Progenitor cell of endocrine pancreas (in vitro differentiated cells): ENCODE results near the gene KCNJ18. TPM values are rescaled to one million over a fixed set of nuclear protein-coding genes. Genes with fewer than 3 reads are reported as not detected.
"Not testable (repeated sequence)": the region's sequence is repeated elsewhere in the genome, so short reads cannot be mapped to it uniquely, and the experiment has no call there.

Experiments used
- DNase-seq: peaks from one replicate; pipeline ENCODE4 v3.0.0; 2021; ENCODE audit warnings: low spot score; ENCODE audit not compliant: unreplicated experiment
- H3K27ac Mint-ChIP-seq: 2 replicates; pipeline ENCODE4 v1.8.0; 2021; ENCODE audit warnings: mild to moderate bottlenecking, moderate library complexity, mixed read lengths
- H3K27me3 Mint-ChIP-seq: 2 replicates; pipeline ENCODE4 v1.8.0; 2021; ENCODE audit warnings: mixed read lengths
- H3K36me3 Mint-ChIP-seq: 2 replicates; pipeline ENCODE4 v1.8.0; 2022; ENCODE audit warnings: mixed read lengths; ENCODE audit not compliant: insufficient read depth
- H3K4me1 Mint-ChIP-seq: 2 replicates; pipeline ENCODE4 v1.8.0; 2021; ENCODE audit warnings: low read depth, mixed read lengths
- H3K4me3 Mint-ChIP-seq: 2 replicates; pipeline ENCODE4 v1.8.0; 2021; ENCODE audit warnings: low read depth, mild to moderate bottlenecking, moderate library complexity, mixed read lengths
- H3K9me3 Mint-ChIP-seq: 2 replicates; pipeline ENCODE4 v1.8.0; 2021; ENCODE audit warnings: low read depth, mixed read lengths
- total RNA-seq: library from RNA; stranded (reverse); gene quantifications from 2 replicates; pipeline ENCODE4 v1.2.1, GENCODE V29; 2021
- TF ChIP-seq, protein P1 (sequence below): fragments of 200-600 bp; sonication (generic); IDR thresholded peaks from one replicate; pipeline ENCODE4 v1.5.0; 2021; ENCODE audit warnings: antibody characterized with exemption, mild to moderate bottlenecking; ENCODE audit not compliant: unreplicated experiment

KCNJ18 gene
- total RNA-seq, 1 donor from 2014 or later = not detected

DNA sequence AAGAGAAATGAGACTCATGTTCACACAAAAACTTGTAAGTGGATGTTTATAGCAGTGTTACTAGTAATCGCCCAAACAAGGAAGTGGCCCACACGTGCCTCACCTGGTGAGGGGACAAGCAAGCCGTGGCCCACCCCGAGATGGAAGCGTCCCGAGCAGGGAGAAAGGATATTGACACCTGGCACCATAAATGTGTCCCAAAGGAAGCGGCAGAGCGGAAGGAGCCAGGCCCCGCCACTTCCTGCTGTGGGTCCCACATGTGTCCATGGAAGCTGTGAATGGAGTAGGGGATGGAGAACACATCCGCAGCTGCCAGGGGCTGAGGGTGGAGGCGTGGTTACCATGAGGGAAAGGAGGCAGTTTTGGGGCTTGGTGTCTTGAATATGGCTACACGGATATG is 18.9 kb downstream of the KCNJ18 start:
- Mint-ChIP-seq H3K9me3 (peaks cover 32% of the 10 kb centered on the region), H3K36me3 (no peaks in the 10 kb centered on the region), H3K27ac (no peak overlapping the region), H3K27me3 (no peaks in the 10 kb centered on the region), H3K4me3 (no peak overlapping the region), H3K4me1 (no peaks in the 10 kb centered on the region)
- TF ChIP-seq, protein P1, sequence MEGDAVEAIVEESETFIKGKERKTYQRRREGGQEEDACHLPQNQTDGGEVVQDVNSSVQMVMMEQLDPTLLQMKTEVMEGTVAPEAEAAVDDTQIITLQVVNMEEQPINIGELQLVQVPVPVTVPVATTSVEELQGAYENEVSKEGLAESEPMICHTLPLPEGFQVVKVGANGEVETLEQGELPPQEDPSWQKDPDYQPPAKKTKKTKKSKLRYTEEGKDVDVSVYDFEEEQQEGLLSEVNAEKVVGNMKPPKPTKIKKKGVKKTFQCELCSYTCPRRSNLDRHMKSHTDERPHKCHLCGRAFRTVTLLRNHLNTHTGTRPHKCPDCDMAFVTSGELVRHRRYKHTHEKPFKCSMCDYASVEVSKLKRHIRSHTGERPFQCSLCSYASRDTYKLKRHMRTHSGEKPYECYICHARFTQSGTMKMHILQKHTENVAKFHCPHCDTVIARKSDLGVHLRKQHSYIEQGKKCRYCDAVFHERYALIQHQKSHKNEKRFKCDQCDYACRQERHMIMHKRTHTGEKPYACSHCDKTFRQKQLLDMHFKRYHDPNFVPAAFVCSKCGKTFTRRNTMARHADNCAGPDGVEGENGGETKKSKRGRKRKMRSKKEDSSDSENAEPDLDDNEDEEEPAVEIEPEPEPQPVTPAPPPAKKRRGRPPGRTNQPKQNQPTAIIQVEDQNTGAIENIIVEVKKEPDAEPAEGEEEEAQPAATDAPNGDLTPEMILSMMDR = no peak
- no peak for DNase-seq

DNA sequence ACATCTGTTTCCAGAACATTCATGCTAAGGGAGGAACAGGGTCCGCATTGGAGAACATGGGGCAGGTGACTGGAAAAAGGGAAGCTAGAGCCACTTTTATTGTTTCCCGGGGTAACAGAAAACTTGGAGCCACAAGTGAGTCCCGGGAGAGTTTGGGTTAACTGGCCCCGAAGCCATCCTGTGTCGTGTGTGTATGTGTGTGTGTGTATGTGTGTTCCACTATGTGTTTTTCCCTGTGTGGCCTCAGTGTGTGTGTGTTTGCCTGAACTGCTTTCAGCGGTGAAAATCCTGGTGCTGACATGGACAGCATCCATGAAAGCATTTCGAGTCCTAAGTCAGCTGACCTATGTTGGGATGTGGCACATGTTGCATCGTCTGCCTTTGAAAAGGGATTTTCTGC is 20.7 kb downstream of the KCNJ18 start:
- not testable (repeated sequence) for H3K27me3 Mint-ChIP-seq, H3K4me3 Mint-ChIP-seq
- H3K9me3 Mint-ChIP-seq = peaks cover 29% of the 10 kb centered on the region

DNA sequence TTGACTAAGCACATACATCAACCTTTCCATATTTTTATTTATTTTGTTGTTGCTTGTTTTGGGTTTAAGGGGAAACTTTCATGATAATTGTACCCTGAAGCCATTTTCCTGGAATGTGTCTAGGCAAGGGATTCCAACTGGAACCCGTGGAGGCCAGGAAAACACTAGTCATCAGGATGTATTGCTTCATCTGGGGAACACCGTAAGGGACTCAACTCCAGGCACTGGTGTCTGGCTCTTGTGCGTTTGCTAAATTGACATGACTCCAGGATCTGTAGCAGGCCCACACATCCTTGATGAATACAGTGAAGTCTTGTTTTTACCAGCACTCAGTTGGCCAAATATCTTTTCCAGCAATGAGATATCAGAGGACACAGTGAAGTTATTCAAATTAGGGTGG is 21.3 kb downstream of the KCNJ18 start:
- not testable (repeated sequence) for H3K27ac Mint-ChIP-seq, H3K4me1 Mint-ChIP-seq, H3K27me3 Mint-ChIP-seq, H3K4me3 Mint-ChIP-seq, DNase-seq, H3K36me3 Mint-ChIP-seq
- H3K9me3 Mint-ChIP-seq = peaks cover 26% of the 10 kb centered on the region

More for the DNA sequence above, 20.7 kb downstream of the KCNJ18 start:
- not testable (repeated sequence) for H3K27ac Mint-ChIP-seq, H3K36me3 Mint-ChIP-seq, H3K4me1 Mint-ChIP-seq, DNase-seq

DNA sequence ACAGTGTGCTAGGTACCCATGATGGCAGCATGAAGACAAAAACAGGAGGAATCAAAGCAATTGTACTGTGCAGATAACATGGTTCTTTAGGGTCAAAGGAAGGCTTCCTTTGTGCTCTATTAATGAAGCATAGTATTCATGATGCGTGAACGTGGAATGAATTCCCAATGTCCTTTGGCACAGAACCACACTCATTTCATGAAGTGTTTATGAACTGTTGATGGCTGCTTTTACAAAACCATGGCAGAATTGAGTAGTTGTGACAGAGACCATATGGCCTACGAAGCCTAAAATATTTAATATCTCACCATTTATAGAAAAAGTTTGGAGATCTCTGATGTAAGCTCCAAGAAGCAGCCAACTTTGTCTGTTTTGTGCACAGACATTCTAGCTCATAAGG is 22.4 kb downstream of the KCNJ18 start:
- not testable (repeated sequence) for H3K4me3 Mint-ChIP-seq, H3K4me1 Mint-ChIP-seq, H3K36me3 Mint-ChIP-seq, H3K27me3 Mint-ChIP-seq, H3K27ac Mint-ChIP-seq, DNase-seq
- H3K9me3 Mint-ChIP-seq = peaks cover 33% of the 10 kb centered on the region

DNA sequence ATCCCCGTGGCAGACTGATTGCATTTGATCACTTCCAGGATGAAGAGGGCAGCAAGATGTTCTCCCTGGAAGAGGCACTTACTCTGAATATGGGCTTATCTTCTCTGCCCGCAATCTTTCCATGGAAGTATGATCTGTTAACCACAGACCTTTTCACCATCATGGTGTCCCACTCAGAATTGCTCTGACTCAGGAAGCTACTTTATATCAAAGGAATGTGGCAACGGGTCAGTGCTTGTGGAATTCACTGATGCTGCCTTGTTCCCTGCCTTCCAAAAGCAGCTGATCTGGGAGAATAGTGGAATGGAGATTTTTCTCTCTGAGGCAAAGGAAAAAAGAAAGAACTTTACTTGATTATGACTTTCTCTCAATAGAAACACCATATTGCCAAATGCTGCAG is 23.6 kb downstream of the KCNJ18 start:
- H3K36me3 Mint-ChIP-seq, H3K27ac Mint-ChIP-seq, H3K27me3 Mint-ChIP-seq, H3K4me1 Mint-ChIP-seq, H3K4me3 Mint-ChIP-seq, DNase-seq: not testable (repeated sequence)
- H3K9me3 Mint-ChIP-seq = peaks cover 33% of the 10 kb centered on the region

DNA sequence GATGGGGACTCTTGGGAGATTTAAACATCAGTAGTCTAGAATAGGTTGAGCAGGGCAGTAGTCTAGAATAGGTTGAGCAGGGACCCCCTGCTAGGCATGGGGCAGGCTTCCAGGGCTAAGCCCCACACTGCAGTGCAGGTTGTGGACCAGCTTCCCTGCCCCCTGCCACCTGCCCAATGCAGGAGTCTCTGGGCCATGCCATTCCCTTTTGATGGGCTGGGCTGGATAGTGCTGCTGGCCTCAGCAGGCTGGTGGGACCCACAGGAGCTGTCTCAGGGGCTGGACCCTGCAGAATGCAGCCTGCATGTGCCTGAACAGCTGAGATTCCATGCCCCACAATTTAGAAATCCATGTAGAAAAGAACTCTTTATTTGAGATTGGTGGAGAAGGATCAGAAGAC is 26.6 kb downstream of the KCNJ18 start:
- not testable (repeated sequence) for H3K4me3 Mint-ChIP-seq, H3K27ac Mint-ChIP-seq, DNase-seq, H3K4me1 Mint-ChIP-seq, H3K36me3 Mint-ChIP-seq, H3K27me3 Mint-ChIP-seq
- H3K9me3 Mint-ChIP-seq = peaks cover 26% of the 10 kb centered on the region

DNA sequence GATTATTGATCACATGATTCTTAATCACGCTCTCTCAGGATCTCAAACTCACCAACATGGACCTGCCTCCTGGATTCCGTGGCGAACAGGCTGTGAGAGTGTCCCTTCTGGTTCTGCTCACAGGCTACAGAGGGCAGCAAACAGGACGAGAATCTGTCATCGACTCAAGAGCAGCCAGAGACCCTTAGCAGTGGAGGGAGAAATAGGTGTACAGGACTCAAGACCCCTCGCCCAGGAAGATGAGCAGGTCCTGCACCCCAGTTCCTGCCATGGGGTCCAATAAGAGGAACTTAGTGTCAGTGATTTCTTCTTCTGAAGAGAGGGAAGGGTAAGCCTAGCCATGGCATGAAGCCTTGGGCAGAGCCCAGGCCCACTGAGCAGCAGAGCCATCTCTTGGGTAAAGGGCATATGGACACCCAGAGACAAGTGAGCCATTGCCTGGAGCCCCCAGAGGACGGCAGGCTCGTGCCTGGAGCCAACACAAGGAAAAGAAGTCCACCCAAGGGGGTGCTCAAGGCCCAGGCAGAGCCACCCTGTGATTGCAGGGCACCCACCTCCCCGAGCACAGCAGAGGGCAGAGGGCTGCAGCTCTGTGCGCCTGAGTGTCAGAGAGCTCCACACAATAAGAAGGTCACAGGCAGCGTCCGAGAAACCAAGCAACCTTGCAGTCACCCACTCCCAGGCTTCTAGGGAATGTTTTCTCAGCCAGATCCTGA is 27.3 kb downstream of the KCNJ18 start:
- H3K27ac Mint-ChIP-seq, H3K4me1 Mint-ChIP-seq, H3K4me3 Mint-ChIP-seq, DNase-seq, H3K27me3 Mint-ChIP-seq, H3K36me3 Mint-ChIP-seq: not testable (repeated sequence)
- peaks cover 23% of the 10 kb centered on the region for H3K9me3 Mint-ChIP-seq

DNA sequence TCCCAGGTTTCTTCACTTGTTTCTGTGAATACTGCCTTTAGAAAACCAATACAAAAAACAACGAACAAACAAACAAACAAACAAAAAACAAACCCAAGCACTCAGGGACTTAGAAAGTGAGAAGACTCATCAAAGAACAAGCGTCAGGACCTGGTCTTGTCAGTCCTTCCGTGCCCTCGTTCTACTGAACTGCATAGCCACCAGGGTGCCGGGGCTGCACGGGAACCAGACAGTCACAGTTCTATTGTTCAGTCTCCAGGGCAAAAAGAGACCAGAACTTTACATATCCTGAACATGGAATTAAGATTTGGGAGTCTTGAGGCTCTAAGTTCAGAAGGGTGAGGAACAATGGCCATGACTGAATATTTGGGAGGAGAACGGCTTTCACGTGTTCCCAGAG is 28.2 kb downstream of the KCNJ18 start:
- not testable (repeated sequence) for H3K36me3 Mint-ChIP-seq, DNase-seq, H3K27ac Mint-ChIP-seq, H3K27me3 Mint-ChIP-seq, H3K4me1 Mint-ChIP-seq, H3K4me3 Mint-ChIP-seq
- peaks cover 18% of the 10 kb centered on the region for H3K9me3 Mint-ChIP-seq

DNA sequence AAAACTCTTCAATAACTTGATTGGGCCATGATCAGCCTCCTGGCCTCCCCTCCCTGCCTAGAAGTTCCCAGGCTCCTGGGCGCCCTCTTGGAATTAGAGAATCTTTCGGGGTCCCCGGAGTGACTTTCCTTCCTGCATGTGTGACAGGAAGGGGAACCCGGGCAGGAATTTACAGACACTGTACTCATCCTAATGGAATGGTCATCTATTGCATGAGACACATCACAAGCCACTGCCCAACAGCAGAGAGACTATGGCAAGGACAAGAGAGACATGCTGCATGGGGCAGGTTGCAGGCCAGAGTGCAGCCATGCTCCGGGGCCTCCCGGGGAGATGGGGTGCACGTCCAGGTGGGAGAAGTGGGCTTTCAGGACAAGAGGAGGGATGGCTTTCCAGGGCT is 29.9 kb downstream of the KCNJ18 start:
- DNase-seq, H3K27me3 Mint-ChIP-seq, H3K4me1 Mint-ChIP-seq, H3K27ac Mint-ChIP-seq, H3K4me3 Mint-ChIP-seq, H3K36me3 Mint-ChIP-seq: not testable (repeated sequence)
- H3K9me3 Mint-ChIP-seq = peaks cover 27% of the 10 kb centered on the region

DNA sequence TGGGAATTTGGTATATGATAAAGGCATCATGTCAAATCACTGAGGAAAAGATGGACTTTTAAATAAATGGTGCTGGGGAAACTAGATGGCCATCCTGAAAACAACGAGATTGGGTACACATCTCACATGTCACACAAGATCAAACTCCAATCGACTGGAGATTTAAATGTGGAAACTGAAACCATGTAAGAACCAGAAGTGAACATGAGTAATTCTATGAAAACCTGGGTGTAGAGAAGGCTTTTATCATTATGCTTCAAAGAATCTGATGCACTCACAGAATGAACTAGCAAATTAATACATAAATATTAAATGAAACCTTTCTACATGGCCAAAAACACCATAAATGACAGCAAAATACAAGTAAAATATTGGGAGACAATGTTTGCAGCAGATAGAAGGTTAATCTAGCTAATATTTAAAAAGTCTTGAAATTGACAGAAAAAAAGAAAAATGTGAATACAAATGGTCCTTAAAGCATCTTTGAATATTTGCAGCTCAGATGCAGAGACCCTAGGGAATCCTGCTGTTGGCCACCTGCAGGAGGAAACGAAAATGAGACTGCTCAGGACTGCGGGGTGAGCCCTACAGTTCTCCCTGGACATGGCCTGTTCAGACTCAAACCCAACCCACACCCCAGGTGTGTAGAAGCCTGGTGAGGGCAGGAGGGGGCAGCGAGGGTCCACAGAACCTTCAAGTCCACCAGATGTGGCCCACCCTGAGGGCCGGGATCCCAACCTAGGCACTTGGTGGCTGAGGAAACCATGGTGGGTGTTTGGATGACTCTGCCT is 32.1 kb downstream of the KCNJ18 start:
- not testable (repeated sequence) for DNase-seq, H3K27ac Mint-ChIP-seq, H3K4me1 Mint-ChIP-seq, H3K27me3 Mint-ChIP-seq, H3K4me3 Mint-ChIP-seq, H3K36me3 Mint-ChIP-seq
- H3K9me3 Mint-ChIP-seq = peaks cover 36% of the 10 kb centered on the region

DNA sequence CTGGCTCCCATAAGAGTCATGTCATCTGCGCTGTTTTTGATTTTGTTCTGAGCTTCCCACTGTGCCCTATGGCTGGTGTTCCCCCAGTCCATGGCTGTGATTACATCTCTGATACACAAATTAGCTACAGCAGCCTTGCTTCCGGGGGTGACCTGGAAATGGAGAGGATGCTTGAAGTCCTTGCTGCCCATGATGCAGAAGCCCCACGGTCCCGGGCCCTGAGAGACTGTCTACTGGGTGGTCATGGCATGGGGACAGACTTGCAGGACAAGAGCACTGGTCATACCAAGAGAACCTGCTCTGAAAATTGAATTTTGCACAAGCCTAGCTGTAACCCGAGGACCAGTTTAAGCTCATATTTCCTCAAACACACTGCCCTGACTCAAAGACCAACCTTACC is 38.8 kb downstream of the KCNJ18 start:
- H3K27ac Mint-ChIP-seq, H3K4me3 Mint-ChIP-seq, DNase-seq, H3K4me1 Mint-ChIP-seq, H3K36me3 Mint-ChIP-seq, H3K27me3 Mint-ChIP-seq: not testable (repeated sequence)
- peaks cover 61% of the 10 kb centered on the region for H3K9me3 Mint-ChIP-seq

DNA sequence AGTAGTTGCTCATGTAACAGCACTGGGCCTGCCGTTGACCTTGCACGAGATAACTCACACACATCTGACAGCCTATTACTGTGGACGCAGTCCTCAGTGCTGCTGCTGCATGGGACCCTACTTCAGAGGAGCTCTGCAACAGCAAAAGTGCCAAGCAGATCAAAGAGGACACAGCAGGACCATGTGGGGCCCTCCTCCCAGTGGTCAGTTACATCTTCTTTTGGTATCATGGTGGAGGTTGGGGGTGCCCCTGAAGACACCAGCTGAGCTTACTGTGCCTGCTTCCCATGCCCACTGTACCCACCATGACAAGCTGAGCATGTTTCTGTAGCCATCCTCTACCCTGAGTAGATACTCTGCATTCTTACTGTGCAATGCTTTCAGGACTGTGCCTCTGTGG is 41.6 kb downstream of the KCNJ18 start:
- H3K4me1 Mint-ChIP-seq, H3K27ac Mint-ChIP-seq, H3K36me3 Mint-ChIP-seq, DNase-seq, H3K27me3 Mint-ChIP-seq, H3K4me3 Mint-ChIP-seq: not testable (repeated sequence)
- peaks cover 48% of the 10 kb centered on the region for H3K9me3 Mint-ChIP-seq
